ENCODE measurements around the gene PEX26. TPM values are rescaled to one million over a fixed set of nuclear protein-coding genes. Genes with fewer than 3 reads are reported as not detected.
A peak's percentile ranks its signal among the peaks of the same experiment; 100 is the strongest.

The PEX26 gene
- total RNA-seq, 1 donor from 2014 or later: 50.1 TPM

DNA sequence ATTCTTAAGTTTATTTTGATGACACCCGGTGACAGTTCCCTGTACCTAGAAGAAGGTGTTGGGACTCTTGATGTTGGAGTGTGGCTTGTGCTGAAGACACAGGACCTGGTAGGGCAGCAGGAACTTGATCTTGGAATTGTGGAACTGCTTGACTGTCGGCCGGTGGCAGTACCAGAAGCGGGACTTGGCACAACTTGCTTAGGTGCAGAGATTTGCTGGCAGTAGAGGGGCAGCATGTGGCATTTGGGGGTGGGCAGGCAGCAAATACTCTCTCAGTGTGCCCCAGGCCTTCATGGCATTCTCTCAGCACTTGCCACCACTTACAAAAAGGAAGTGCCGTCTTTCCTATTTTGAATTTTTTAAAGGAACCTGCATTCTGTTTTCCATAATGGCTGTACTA is 3.6 kb downstream of the PEX26 start:
- DNase-seq (ENCODE audit: low spot score, unreplicated experiment): no peak
- Mint-ChIP-seq H3K4me1 (ENCODE audit: low read depth) (peaks cover 10% of the 10 kb centered on the region), H3K27me3 (no peaks in the 10 kb centered on the region), H3K36me3 (ENCODE audit: insufficient read depth) (peaks cover 26% of the 10 kb centered on the region), H3K4me3 (ENCODE audit: low read depth) (no peak overlapping the region), H3K27ac (no peak overlapping the region), H3K9me3 (ENCODE audit: low read depth) (no peaks in the 10 kb centered on the region)
- TF ChIP-seq, protein P1, sequence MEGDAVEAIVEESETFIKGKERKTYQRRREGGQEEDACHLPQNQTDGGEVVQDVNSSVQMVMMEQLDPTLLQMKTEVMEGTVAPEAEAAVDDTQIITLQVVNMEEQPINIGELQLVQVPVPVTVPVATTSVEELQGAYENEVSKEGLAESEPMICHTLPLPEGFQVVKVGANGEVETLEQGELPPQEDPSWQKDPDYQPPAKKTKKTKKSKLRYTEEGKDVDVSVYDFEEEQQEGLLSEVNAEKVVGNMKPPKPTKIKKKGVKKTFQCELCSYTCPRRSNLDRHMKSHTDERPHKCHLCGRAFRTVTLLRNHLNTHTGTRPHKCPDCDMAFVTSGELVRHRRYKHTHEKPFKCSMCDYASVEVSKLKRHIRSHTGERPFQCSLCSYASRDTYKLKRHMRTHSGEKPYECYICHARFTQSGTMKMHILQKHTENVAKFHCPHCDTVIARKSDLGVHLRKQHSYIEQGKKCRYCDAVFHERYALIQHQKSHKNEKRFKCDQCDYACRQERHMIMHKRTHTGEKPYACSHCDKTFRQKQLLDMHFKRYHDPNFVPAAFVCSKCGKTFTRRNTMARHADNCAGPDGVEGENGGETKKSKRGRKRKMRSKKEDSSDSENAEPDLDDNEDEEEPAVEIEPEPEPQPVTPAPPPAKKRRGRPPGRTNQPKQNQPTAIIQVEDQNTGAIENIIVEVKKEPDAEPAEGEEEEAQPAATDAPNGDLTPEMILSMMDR (IDR thresholded peaks at IDR 0.05; ENCODE audit: unreplicated experiment): no peak

- no peaks in the 10 kb centered on the region for H3K9me3 Mint-ChIP-seq (ENCODE audit: low read depth)
- H3K4me1 Mint-ChIP-seq (ENCODE audit: low read depth): peaks cover 6% of the 10 kb centered on the region
- peaks cover 27% of the 10 kb centered on the region for H3K36me3 Mint-ChIP-seq (ENCODE audit: insufficient read depth)
- H3K27me3 Mint-ChIP-seq: no peaks in the 10 kb centered on the region
- no peak overlapping the region for H3K27ac Mint-ChIP-seq
- TF ChIP-seq, protein P1 (IDR thresholded peaks at IDR 0.05; ENCODE audit: unreplicated experiment): no peak
- no peak for DNase-seq (ENCODE audit: low spot score, unreplicated experiment)
- no peak overlapping the region for H3K4me3 Mint-ChIP-seq (ENCODE audit: low read depth)
Observed at GRCh38 chr22:18082467-18082866, 4.7 kb downstream of the PEX26 start.

DNA sequence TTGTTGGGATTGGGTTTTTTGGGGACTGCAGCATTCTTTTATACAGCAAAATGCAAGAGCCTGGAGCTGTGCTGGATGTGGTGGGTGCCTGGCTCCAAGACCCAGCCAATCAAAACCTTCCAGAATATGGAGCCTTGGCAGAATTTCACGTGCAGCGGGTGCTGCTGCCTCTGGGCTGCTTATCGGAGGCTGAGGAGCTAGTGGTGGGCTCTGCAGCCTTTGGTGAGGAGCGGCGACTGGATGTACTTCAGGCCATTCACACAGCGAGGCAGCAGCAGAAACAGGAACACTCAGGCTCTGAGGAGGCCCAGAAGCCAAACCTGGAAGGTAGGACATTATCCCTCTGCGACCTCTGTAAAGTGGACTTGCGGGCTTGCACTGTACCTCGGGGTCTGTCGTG is 5.6 kb downstream of the PEX26 start:
- H3K9me3 Mint-ChIP-seq (ENCODE audit: low read depth): no peaks in the 10 kb centered on the region
- H3K4me3 Mint-ChIP-seq (ENCODE audit: low read depth): no peak overlapping the region
- no peak for DNase-seq (ENCODE audit: low spot score, unreplicated experiment)
- H3K36me3 Mint-ChIP-seq (ENCODE audit: insufficient read depth): peaks cover 27% of the 10 kb centered on the region
- H3K27me3 Mint-ChIP-seq: no peaks in the 10 kb centered on the region
- peaks cover 3% of the 10 kb centered on the region for H3K4me1 Mint-ChIP-seq (ENCODE audit: low read depth)
- TF ChIP-seq, protein P1 (IDR thresholded peaks at IDR 0.05; ENCODE audit: unreplicated experiment): no peak
- H3K27ac Mint-ChIP-seq: peak overlapping the region; percentile 7

GRCh38 chr22:18085188-18085587 is 7.4 kb downstream of the PEX26 start:
- H3K27ac Mint-ChIP-seq: no peak overlapping the region
- TF ChIP-seq, protein P1 (IDR thresholded peaks at IDR 0.05; ENCODE audit: unreplicated experiment): no peak

GRCh38 chr22:18087350-18087855 is 9.6 kb downstream of the PEX26 start:
- no peak for DNase-seq (ENCODE audit: low spot score, unreplicated experiment)
- TF ChIP-seq, protein P1 (IDR thresholded peaks at IDR 0.05; ENCODE audit: unreplicated experiment): no peak
- no peak overlapping the region for H3K27ac Mint-ChIP-seq
- peaks cover 10% of the 10 kb centered on the region for H3K36me3 Mint-ChIP-seq (ENCODE audit: insufficient read depth)
- no peak overlapping the region for H3K4me3 Mint-ChIP-seq (ENCODE audit: low read depth)
- H3K9me3 Mint-ChIP-seq (ENCODE audit: low read depth): no peaks in the 10 kb centered on the region
- no peaks in the 10 kb centered on the region for H3K27me3 Mint-ChIP-seq
- peaks cover 4% of the 10 kb centered on the region for H3K4me1 Mint-ChIP-seq (ENCODE audit: low read depth)

More at GRCh38 chr22:18085188-18085587, 7.4 kb downstream of the PEX26 start:
- no peak for DNase-seq (ENCODE audit: low spot score, unreplicated experiment)
- no peaks in the 10 kb centered on the region for H3K4me1 Mint-ChIP-seq (ENCODE audit: low read depth)
- no peak overlapping the region for H3K4me3 Mint-ChIP-seq (ENCODE audit: low read depth)
- no peaks in the 10 kb centered on the region for H3K27me3 Mint-ChIP-seq
- peaks cover 23% of the 10 kb centered on the region for H3K36me3 Mint-ChIP-seq (ENCODE audit: insufficient read depth)
- H3K9me3 Mint-ChIP-seq (ENCODE audit: low read depth): no peaks in the 10 kb centered on the region
